Activated CD8-positive, alpha-beta memory T cell treated with anti-CD3 and anti-CD28 coated beads for 48 hours (primary cell): Measurements from ENCODE around the gene TNRC6A.
"Not testable (repeated sequence)": the region's sequence is repeated elsewhere in the genome, so short reads cannot be mapped to it uniquely, and the experiment has no call there.

Source experiments
- DNase-seq, 3 experiments: peaks; one replicate each; pipeline ENCODE4 v3.0.0-alpha.2; 2020; ENCODE audit warnings: low read depth in 2 of 3, low spot score in 2 of 3

TNRC6A gene

GRCh38 chr16:24723663-24724062, 5.8 kb upstream of the TNRC6A start:
- DNase-seq = no peak

DNA sequence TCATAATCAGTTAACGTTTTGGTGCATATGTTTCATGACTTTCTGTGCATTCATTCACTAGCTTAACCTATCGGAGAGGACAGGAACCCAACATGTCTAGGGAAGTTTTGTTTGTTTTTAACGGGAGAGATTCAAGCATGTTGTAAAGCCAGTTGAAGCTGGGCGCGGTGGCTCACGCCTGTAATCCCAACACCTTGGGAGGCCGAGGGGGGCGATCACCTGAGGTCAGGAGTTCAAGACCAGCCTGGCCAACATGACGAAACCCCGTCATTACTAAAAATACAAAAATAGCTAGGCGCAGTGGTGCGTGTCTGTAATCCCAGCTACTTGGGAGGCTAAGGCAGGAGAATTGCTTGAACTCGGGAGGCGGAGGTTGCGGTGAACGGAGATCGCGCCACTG, 1.4 kb upstream of the TNRC6A start:
- no peak for DNase-seq

GRCh38 chr16:24728891-24729242, 584 bp upstream of the TNRC6A start:
- no peak for DNase-seq

DNA sequence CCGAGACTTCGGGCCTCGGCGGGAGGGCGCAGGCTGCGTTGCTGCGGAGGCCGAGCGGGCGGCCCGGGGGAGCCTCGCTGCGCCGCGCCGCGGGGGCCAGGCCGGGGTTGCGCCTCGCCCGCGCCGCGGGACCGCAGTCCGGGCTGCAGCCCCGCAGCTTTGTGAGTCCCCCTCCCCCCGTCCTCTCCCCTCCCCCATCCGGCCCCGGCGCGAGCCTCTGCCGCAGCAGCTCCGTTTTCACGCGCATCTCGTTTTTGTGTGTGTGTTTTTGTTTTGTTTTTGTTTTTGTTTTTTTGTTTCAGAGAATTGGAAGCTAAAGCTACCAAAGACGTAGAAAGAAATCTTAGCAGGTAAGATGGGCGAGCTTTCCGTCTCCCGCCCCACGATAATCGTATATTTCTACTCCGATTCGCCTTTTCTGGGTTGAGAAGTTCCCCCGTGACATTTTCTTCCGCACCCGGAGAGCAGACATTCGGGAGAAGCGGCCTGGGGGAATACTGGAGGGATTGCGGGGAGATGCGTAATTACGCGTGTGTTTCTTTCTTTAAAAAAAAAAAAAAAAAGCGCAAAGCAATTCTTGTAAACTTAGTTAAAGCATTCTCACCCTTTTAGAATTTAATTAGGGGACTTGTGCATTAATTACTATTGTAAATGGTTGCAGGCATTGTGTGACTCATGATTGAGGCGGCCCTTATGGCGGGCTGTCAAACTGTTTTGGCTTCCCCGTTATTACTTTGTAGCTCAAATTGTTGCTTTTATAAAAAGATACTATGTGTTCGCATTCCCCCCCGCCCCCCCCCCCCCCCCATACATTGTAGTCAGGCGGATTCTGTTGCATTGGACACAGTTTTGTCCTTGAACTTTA, 732 bp downstream of the TNRC6A start:
- peak in 1 of 3 experiments; percentile 6 for DNase-seq

- DNase-seq = no peak
These were observed 1.5 kb downstream of the TNRC6A start for GRCh38 chr16:24730914-24731313.

DNA sequence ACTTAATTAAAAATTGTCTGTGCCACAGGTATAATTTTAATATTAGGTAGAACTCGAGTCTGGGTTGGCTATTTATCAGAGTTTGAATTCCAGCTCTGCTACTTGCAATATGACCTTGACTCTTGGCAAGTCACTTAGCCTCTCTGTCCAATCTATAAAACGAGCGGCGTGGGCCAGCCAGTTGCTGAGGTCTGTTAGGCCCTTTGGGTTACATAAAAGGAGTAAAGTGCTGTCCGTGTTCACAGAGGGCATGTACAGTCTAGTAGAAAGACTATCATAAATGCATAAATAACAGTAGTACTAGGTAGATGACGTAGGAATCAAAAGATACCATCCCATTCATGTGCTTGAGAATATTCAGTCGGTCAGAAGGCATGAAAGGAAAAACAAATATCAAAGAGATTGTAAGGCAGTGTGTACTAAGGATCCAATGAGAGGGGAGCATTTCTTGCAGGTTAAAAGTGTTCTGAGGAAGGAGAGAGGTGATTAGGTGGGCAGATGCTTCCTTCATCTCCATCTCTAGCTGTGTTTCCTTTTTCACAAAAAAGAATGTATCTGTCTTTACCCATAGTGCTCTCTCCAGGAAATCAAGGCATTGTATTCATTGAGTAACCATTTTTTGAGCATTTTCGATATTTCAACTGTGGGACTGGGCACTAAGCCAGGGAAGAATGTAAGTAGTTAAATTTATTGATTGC, 2.4 kb downstream of the TNRC6A start:
- no peak for DNase-seq

- no peak for DNase-seq
These were observed 4.9 kb downstream of the TNRC6A start for GRCh38 chr16:24734382-24734781.

DNA sequence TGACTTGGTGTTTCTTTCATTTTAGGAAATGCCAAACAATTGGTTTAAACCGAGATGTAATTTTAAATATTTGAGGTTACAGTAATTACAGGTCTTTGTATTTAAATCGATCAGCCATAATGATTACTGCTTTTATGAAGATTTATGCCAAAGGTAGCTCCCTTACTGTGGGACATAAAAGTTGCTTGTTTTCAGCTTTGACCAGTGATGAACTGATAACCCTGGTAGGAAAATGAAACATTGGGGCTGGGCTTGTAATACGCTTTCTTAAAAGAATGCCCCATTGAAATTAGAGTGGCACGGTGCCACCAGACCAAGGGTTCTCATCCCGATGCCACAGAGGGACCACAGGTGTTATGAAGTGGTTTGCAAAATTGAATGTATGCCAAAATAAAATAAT, 7.3 kb downstream of the TNRC6A start:
- DNase-seq = no peak

DNA sequence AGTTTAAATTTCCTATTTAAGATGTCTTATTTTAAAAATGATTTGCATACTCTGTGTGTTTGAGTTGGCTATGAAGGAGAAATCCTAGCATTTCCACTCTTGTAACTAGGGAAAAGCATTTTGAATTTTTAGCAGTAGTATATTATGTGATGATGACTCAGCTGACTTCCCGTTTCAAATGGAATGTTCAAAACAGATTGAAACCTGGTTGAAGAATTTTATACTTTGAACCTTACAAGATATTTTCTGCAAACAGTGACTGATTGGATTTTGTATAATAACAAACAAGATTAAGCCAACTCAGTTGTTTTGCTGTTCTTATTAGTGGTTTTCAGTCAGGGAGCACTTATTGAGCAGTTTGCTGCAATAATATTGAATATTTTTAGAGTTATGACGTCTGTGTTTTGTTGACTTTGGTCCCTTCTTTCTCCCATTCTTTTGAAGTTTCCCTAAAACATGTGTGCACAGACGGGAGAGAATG, 8.0 kb downstream of the TNRC6A start:
- DNase-seq = no peak

- DNase-seq = no peak
These were observed 8.6 kb downstream of the TNRC6A start for GRCh38 chr16:24737916-24738594.

GRCh38 chr16:24738895-24739294, 9.4 kb downstream of the TNRC6A start:
- no peak for DNase-seq

DNA sequence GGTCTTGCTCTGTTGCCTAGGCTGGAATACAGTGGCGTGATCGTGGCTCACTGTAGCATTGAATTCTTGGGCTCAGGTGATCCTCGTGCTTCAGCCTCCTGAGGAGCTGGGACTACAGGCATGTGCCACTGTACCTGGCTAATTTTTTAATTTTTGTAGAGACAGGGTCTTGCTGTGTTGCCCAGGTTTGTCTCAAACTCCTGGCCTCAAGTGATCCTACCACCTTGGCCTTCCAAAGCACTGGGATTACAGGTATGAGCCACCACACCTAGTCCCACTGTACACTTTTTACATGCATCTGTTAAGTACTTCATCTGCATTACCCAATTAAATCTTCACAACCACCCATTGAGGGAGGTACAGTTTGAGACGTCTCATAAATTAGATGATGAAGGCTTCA, 12.4 kb downstream of the TNRC6A start:
- DNase-seq = no peak

GRCh38 chr16:24742610-24743009, 13.2 kb downstream of the TNRC6A start:
- DNase-seq = not testable (repeated sequence)

- DNase-seq = no peak
These were observed 15.9 kb downstream of the TNRC6A start for GRCh38 chr16:24745391-24745790.

- no peak for DNase-seq
These were observed 16.3 kb downstream of the TNRC6A start for GRCh38 chr16:24745791-24746190.

GRCh38 chr16:24747441-24747840, 18.0 kb downstream of the TNRC6A start:
- no peak for DNase-seq

DNA sequence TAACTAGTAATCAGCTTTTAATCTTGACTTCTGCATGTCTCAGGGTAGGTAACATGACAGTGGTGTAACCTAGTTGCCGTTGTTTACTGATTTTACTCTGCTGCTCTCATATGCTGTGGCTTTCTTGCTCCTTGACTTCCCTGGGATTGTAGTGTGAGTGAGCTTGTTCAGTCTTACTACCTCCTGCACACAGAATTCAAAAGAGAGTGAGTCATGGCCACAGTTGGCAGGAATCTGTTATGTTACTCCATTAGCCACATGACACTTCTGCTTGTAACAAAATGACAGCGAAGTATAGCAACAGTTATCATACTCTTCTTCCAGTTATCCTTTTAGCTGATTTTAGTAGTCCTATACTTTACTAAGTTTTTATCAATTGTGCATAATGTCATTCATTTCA, 18.8 kb downstream of the TNRC6A start:
- no peak for DNase-seq

DNA sequence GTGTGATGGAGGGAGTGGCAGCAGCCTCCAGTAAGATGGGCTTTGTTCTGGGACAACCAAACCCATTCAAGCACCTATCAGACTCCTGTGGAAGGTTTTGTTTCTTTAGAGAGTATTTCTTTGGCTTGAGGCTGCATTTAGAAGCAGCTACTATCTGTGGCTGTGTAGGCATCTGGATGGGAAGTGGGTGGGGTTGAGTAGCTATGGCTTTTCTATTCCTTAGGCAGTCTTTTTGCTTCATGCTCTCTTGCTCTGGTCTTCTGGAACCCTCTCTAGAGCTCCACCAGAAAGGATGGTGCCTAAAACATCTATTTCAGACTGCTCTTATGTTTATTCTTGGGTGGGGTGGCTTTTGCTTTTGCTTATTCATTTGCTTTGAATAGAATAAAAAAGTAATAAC, 19.9 kb downstream of the TNRC6A start:
- no peak for DNase-seq

DNA sequence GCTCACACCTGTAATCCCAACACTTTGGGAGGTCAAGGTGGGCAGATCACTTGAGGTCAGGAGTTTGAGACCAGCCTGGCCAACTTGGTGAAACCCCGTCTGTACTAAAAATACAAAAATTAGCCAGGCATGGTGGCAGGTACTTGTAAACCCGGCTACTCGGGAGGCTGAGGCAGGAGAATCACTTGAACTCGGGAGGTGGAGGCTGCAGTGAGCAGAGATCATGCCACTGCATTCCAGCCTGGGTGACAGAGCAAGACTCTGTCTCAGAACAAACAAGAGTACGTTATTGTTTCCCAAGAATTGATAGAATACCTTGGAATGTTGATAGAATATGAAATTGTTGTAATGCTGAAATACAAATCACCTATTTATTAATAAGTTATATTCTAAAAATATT, 20.4 kb downstream of the TNRC6A start:
- not testable (repeated sequence) for DNase-seq

DNA sequence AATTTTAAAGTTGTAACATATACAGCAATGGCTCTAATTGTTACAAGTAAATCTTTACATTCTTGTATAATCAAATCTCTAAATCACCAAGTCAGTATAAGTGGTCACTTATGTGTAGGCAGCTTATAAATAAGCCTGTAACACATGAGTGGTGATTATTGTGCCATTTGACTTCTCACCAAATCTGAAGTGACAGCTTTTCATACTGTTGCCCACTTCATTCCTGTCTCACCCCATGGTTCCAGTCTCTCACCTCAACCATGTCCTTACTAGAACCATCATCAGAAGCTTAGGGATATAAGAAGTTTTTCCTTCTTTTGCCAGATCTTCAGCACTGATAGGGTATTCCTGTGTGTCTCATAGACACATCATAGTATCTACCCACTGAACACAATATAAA, 23.5 kb downstream of the TNRC6A start:
- no peak for DNase-seq

DNA sequence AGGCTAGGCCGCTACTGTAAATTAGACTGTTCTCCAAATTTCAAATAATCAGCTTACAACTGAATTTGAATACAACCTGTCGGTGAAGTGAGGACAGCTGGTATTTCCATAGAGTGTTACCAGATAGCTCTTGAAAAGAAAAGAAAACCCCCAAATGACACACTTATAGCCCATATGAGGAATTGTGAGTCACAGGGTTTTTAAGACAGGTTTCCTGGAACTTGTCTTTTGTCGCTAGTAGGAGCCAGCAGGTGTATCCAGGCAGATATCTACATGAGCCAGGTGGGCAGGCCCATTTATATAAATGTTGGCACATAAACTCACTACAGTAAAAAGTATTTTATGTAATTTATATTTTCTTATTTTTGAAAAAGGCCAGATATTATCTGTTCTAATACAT, 24.0 kb downstream of the TNRC6A start:
- DNase-seq = no peak

DNA sequence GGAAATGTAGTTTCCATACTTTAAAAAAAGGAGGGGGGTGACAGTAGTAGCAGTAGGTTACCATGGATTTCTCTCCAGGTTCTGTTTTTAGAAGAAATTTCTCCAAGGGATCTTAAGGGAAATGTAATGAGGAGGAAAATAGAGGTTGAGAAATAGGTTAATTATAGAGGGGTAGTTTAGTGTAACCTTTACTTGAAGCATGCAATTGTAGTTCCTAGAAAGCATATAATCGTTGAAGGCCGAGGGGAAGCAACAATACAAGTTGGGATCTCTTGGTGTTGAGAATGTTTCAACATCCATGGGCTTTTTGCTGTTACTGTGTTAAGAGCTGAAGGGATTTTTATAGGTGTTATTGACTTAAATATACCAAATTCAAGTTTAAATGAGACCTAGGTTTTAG, 25.1 kb downstream of the TNRC6A start:
- DNase-seq = no peak
